ENCODE data around the gene AKAP4.

AKAP4 gene

DNA sequence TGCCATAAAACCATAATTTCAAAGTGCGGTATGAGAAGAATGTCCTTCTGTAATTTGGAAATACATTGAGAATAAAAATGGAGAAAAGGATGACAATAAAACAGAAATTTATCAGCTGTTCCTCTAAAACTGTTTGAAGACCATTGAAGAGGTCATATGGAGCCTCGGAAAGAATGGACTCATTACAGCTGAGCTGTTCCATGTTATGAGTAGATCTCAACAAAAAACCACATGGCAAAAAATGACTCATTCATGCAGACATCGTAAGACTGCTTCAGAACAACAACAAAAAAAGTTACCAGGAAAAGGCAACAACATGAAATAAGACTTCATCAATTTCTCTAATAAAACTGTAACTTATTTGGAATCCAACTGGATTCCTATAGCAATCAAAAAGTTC, 39.7 kb downstream of the AKAP4 start:
- Mint-ChIP-seq H3K27me3 (ENCODE audit: low read depth) (no peaks in the 10 kb centered on the region), H3K27ac (no peak overlapping the region), H3K36me3 (ENCODE audit: low read depth) (no peaks in the 10 kb centered on the region), H3K9me3 (no peaks in the 10 kb centered on the region), H3K4me1 (ENCODE audit: low read depth) (no peaks in the 10 kb centered on the region), H3K4me3 (no peak overlapping the region)

DNA sequence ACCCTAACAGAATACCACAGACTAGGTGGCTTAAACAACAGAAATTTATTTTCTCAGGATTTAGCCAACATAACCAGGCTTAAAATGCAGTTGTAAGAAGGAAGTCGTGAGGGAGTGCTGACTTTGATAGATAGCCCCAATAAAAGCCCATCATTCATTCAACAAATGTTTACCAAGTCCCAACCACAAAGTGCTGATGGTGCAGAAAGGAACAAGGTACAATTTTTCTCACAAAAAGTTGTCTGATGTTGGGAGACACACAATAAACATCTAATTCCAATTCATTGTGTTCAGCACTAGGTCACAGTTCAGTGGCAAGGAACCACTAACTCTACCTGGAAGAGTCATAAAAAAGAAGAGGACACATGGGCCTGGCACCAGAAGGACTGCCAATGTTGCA, 42.2 kb downstream of the AKAP4 start:
- Mint-ChIP-seq H3K27me3 (ENCODE audit: low read depth) (no peaks in the 10 kb centered on the region), H3K4me3 (no peak overlapping the region), H3K4me1 (ENCODE audit: low read depth) (no peaks in the 10 kb centered on the region), H3K27ac (no peak overlapping the region), H3K9me3 (no peaks in the 10 kb centered on the region), H3K36me3 (ENCODE audit: low read depth) (no peaks in the 10 kb centered on the region)

DNA sequence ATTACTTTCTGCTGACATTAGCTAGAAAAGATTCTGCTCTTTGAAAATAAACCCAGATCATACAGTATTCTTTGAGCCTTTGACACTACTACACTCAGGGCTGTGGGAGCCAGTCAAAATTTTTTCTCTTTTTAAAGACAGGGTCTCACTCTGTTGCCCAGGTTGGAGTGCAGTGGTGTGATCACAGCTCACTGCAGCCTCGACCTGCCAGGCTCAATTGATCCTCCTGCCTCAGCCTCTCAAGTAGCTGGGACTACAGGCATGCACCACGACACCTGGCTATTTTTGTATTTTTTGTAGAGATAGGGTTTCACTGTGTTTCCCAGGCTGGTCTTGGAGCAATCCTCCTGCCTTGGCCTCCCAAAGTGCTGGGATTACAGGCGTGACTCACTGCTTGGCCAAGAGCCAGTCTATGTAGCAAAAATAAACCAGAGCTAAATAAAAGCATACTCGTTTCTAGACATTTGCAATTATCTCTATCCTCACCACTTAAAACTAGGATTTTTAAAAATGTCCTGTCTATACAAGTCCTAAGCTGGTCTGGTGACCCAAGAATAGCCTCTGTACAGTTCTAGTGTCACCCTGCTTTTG, 43.2 kb downstream of the AKAP4 start:
- Mint-ChIP-seq H3K4me1 (ENCODE audit: low read depth) (no peaks in the 10 kb centered on the region), H3K36me3 (ENCODE audit: low read depth) (no peaks in the 10 kb centered on the region), H3K4me3 (no peak overlapping the region), H3K9me3 (no peaks in the 10 kb centered on the region), H3K27me3 (ENCODE audit: low read depth) (no peaks in the 10 kb centered on the region), H3K27ac (no peak overlapping the region)

DNA sequence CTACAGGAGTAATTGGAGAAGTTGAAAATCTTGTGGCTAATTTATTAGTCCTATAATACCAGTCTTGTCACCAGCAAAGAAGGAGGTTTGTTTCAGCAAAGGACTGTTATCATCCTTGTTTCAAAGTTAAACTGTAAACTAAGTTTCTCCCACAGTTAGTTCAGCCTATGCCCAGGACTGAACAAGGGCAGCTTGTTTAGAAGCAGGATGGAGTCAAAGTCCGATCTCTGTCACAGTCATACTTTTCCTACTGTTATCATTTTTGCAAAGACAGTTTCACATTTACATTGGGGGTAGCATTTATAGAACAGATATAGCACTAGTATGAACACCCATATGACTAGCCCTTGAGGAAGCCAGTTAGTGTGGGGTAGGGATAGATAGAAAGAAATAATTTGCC, 46.4 kb downstream of the AKAP4 start:
- no peaks in the 10 kb centered on the region for H3K4me1 Mint-ChIP-seq (ENCODE audit: low read depth)
- no peaks in the 10 kb centered on the region for H3K36me3 Mint-ChIP-seq (ENCODE audit: low read depth)
- no peak overlapping the region for H3K27ac Mint-ChIP-seq
- no peaks in the 10 kb centered on the region for H3K9me3 Mint-ChIP-seq
- no peak overlapping the region for H3K4me3 Mint-ChIP-seq
- H3K27me3 Mint-ChIP-seq (ENCODE audit: low read depth) = no peaks in the 10 kb centered on the region

DNA sequence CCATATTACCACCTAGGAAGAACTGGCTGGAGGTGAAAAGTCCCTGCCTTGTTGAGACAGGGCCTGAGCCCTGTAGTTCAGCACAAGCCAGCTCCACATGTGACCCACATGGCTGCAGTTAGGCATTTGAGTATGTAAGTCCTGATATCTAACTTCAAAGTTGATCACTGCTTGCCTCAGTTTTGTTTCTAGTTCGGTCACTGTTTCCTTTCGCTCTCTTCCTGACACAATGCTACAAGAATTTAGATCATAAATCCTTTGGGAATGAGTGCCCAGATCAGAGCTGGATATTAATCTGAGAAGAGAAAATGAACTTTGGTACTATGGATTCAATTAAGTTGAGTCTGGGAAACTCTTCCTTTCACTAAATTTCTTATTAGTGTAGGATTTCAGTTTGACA, 48.4 kb downstream of the AKAP4 start:
- no peaks in the 10 kb centered on the region for H3K4me1 Mint-ChIP-seq (ENCODE audit: low read depth)
- no peaks in the 10 kb centered on the region for H3K27me3 Mint-ChIP-seq (ENCODE audit: low read depth)
- no peaks in the 10 kb centered on the region for H3K36me3 Mint-ChIP-seq (ENCODE audit: low read depth)
- H3K9me3 Mint-ChIP-seq = no peaks in the 10 kb centered on the region
- H3K27ac Mint-ChIP-seq = no peak overlapping the region
- H3K4me3 Mint-ChIP-seq = no peak overlapping the region

DNA sequence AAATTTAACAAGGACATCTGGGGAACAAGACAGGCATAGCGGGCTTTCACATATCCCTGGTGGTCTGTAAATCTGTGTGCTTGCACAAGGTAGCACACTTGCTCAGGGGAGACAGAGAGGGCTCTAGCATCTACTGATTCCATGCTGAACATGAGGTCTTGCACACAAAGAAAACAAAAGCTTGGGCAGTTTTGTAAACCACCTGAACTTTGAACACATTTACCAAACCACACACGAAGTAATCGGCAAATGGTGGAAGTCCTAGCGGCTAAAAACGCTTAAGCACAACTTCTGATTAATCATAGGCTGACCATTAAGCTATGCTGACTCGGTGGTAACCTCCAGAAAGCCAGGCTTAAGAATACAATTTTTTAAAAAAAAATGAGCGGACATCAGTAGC, 52.8 kb downstream of the AKAP4 start:
- H3K36me3 Mint-ChIP-seq (ENCODE audit: low read depth) = no peaks in the 10 kb centered on the region
- no peaks in the 10 kb centered on the region for H3K27me3 Mint-ChIP-seq (ENCODE audit: low read depth)
- no peak overlapping the region for H3K4me3 Mint-ChIP-seq
- H3K4me1 Mint-ChIP-seq (ENCODE audit: low read depth) = no peaks in the 10 kb centered on the region
- H3K27ac Mint-ChIP-seq = no peak overlapping the region
- no peaks in the 10 kb centered on the region for H3K9me3 Mint-ChIP-seq

Measured in T-helper 1 cell treated with Interleukin-12 subunit alpha and Interleukin-12 subunit beta and Interleukin-4 antibody, amounts not matched to agents 30 μg/mL and 1 μg/mL, for 36 hours (primary cell).